Measurements from ENCODE around the gene HOXA9.

DNA sequence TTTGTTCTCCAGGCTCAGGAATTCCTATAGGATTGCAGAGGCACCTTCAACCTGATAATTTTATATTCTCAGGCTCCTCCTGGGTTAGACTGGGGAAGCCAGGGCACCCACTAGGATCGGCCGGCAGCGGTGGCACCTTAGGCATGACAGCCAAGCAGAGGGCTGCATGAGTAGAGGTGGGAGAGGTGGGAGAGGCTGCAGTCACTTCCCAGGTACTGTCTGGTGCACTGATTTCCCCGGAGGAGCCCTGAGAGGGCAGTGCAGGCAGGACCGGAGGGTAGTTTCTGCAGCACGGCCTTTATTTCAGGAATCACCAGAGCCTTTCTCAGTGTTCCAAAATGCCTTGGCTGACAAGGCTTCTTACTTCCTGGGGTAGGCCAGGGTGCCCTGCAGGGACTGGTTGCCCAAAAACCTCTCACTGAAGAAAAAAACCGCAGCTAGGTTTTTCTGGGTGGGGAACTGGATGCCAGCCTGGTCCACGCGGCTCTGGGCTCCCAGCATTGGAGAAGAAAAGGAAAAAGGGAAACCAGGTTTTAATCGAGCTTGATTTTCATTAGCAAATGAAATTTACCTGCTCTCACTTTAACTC, 38.1 kb upstream of the HOXA9 start:
- TF ChIP-seq, protein P1, sequence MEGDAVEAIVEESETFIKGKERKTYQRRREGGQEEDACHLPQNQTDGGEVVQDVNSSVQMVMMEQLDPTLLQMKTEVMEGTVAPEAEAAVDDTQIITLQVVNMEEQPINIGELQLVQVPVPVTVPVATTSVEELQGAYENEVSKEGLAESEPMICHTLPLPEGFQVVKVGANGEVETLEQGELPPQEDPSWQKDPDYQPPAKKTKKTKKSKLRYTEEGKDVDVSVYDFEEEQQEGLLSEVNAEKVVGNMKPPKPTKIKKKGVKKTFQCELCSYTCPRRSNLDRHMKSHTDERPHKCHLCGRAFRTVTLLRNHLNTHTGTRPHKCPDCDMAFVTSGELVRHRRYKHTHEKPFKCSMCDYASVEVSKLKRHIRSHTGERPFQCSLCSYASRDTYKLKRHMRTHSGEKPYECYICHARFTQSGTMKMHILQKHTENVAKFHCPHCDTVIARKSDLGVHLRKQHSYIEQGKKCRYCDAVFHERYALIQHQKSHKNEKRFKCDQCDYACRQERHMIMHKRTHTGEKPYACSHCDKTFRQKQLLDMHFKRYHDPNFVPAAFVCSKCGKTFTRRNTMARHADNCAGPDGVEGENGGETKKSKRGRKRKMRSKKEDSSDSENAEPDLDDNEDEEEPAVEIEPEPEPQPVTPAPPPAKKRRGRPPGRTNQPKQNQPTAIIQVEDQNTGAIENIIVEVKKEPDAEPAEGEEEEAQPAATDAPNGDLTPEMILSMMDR (IDR thresholded peaks at IDR 0.05), result no peak
- TF ChIP-seq POLR2AphosphoS5 (IDR thresholded peaks at IDR 0.05) (no peak), POLR2A (IDR thresholded peaks at IDR 0.05) (no peak)
